Activated CD4-positive, alpha-beta memory T cell treated with anti-CD3 and anti-CD28 coated beads for 36 hours (primary cell): ENCODE measurements around the gene SLC38A10. TPM values are rescaled to one million over a fixed set of nuclear protein-coding genes. Genes with fewer than 3 reads are reported as not detected.

ENCODE experiments used
- CTCF ChIA-PET: fragments of 350-600 bp; sonication (Branson Sonifier 250); formaldehyde crosslinking; loops from one replicate; lab custom pipeline; 2021; ENCODE audit warnings: antibody characterized with exemption, inconsistent platforms; lab: Charles Lee
- POLR2A ChIA-PET: fragments of 350-600 bp; sonication (Branson Sonifier 250); formaldehyde crosslinking; loops from one replicate; lab custom pipeline; 2021; ENCODE audit warnings: antibody characterized with exemption; lab: Charles Lee
- DNase-seq: peaks from one replicate; pipeline ENCODE4 v3.0.0-alpha.2; 2020
- H3K27ac Mint-ChIP-seq: one replicate; pipeline ENCODE4 v1.8.0; 2021; ENCODE audit warnings: mixed read lengths
- H3K27me3 Mint-ChIP-seq: one replicate; pipeline ENCODE4 v1.8.0; 2021; ENCODE audit warnings: mixed read lengths
- H3K36me3 Mint-ChIP-seq: one replicate; pipeline ENCODE4 v1.8.0; 2021; ENCODE audit warnings: mixed read lengths
- H3K4me1 Mint-ChIP-seq: one replicate; pipeline ENCODE4 v1.8.0; 2021; ENCODE audit warnings: low read depth, mixed read lengths
- H3K4me3 Mint-ChIP-seq: one replicate; pipeline ENCODE4 v1.8.0; 2021; ENCODE audit warnings: mild to moderate bottlenecking, mixed read lengths
- H3K9me3 Mint-ChIP-seq: one replicate; pipeline ENCODE4 v1.8.0; 2021; ENCODE audit warnings: mixed read lengths
- intact Hi-C: fragments of 100-400 bp; cut with micrococcal nuclease; formaldehyde crosslinking; loops from one replicate; pipeline ENCODE4 v1.15.1; 2023
- total RNA-seq, 2 experiments: library from RNA; stranded (reverse); gene quantifications; one replicate each; pipeline ENCODE4 v1.2.3, GENCODE V29; 2021

Gene SLC38A10
- total RNA-seq, 2 experiments from 2014 or later, result 60.7 to 60.9 TPM

- Mint-ChIP-seq H3K4me3 (peak overlapping the region; percentile 96), H3K4me1 (peaks cover 32% of the 10 kb centered on the region), H3K9me3 (no peaks in the 10 kb centered on the region), H3K27ac (peak overlapping the region; percentile 92), H3K27me3 (no peaks in the 10 kb centered on the region), H3K36me3 (peaks cover 8% of the 10 kb centered on the region)
- CTCF ChIA-PET, result interaction anchor here (0.7 to 2.0 kb wide), 6 partner anchors 17 to 349 kb away, joined by 3 to 9 read pairs (median 4); partner anchors contain the start of gene CEP131
- intact Hi-C loops, result loop anchor here (1.0 kb wide), 1 partner anchor 17 kb away; no protein-coding TSS in a partner anchor
- DNase-seq, result peak; percentile 64
- POLR2A ChIA-PET, result interaction anchor here (0.8 to 2.4 kb wide), 6 partner anchors 10 to 216 kb away, joined by 3 to 16 read pairs (median 4); partner anchors contain the start of gene CEP131
Observed at GRCh38 chr17:81239714-81240555, 55.2 kb downstream of the SLC38A10 start.

- H3K9me3 Mint-ChIP-seq, result no peaks in the 10 kb centered on the region
- peaks cover 8% of the 10 kb centered on the region for H3K36me3 Mint-ChIP-seq
- peak within 1 kb of the TSS; percentile 92 for H3K27ac Mint-ChIP-seq
- peak within 1 kb of the TSS; percentile 96 for H3K4me3 Mint-ChIP-seq
- H3K4me1 Mint-ChIP-seq, result peaks cover 28% of the 10 kb centered on the region
- DNase-seq, result peak; percentile 98
- H3K27me3 Mint-ChIP-seq, result no peaks in the 10 kb centered on the region
- intact Hi-C loops, result loop anchor here (1.0 kb wide), 1 partner anchor 16 kb away; no protein-coding TSS in a partner anchor
- ChIA-PET POLR2A (interaction anchor here (0.7 to 2.4 kb wide), 10 partner anchors 8 to 215 kb away, joined by 3 to 16 read pairs (median 4); partner anchors contain the start of genes CEP131 and SLC38A10), CTCF (interaction anchor here (0.7 to 2.0 kb wide), 5 partner anchors 16 to 350 kb away, joined by 3 to 9 read pairs (median 5); partner anchors contain the start of genes CEP131 and SLC38A10)
Observed at GRCh38 chr17:81238815-81239713, 56.0 kb downstream of the SLC38A10 start, which contains the start of the genes NDUFAF8 and TEPSIN. NDUFAF8 (plus strand) TSS chr17:81239318; CDS start chr17:81239364, 46 bp downstream. TEPSIN (minus strand) TSS chr17:81239055; CDS start chr17:81239033, 22 bp downstream.

- Mint-ChIP-seq H3K4me3 (peak overlapping the region; percentile 73), H3K27ac (no peak overlapping the region), H3K4me1 (peaks cover 28% of the 10 kb centered on the region), H3K36me3 (peaks cover 8% of the 10 kb centered on the region), H3K9me3 (no peaks in the 10 kb centered on the region), H3K27me3 (no peaks in the 10 kb centered on the region)
- ChIA-PET POLR2A (interaction anchor here (0.7 to 2.4 kb wide), 9 partner anchors 9 to 214 kb away, joined by 3 to 16 read pairs (median 4); partner anchors contain the start of genes CEP131 and SLC38A10), CTCF (interaction anchor here (1.5 to 2.0 kb wide), 3 partner anchors 16 to 246 kb away, joined by 5 to 9 read pairs (median 6); partner anchors contain the start of genes CEP131 and SLC38A10)
- no peak for DNase-seq
- intact Hi-C loops, result no loop called here
Observed at GRCh38 chr17:81238490-81238814, 56.7 kb downstream of the SLC38A10 start.

- Mint-ChIP-seq H3K27ac (no peak overlapping the region), H3K4me3 (peak overlapping the region; percentile 73), H3K9me3 (no peaks in the 10 kb centered on the region), H3K27me3 (no peaks in the 10 kb centered on the region), H3K36me3 (peaks cover 8% of the 10 kb centered on the region), H3K4me1 (peaks cover 28% of the 10 kb centered on the region)
- ChIA-PET CTCF (interaction anchor here (1.6 to 2.0 kb wide), 2 partner anchors 57 to 247 kb away, joined by 5 to 9 read pairs; partner anchors contain the start of gene SLC38A10), POLR2A (interaction anchor here (1.0 to 2.4 kb wide), 5 partner anchors 9 to 94 kb away, joined by 3 to 16 read pairs (median 5); partner anchors contain the start of genes CEP131 and SLC38A10)
- DNase-seq, result no peak
- intact Hi-C loops, result no loop called here
Observed at GRCh38 chr17:81237591-81238489, 57.3 kb downstream of the SLC38A10 start.

GRCh38 chr17:81236784-81237183 is 58.3 kb downstream of the SLC38A10 start:
- no peak for DNase-seq
- CTCF ChIA-PET, result no interaction called here
- Mint-ChIP-seq H3K4me3 (no peak overlapping the region), H3K27ac (no peak overlapping the region), H3K36me3 (peaks cover 8% of the 10 kb centered on the region), H3K9me3 (no peaks in the 10 kb centered on the region), H3K4me1 (peaks cover 24% of the 10 kb centered on the region), H3K27me3 (no peaks in the 10 kb centered on the region)
- POLR2A ChIA-PET, result no interaction called here
- intact Hi-C loops, result no loop called here

GRCh38 chr17:81235822-81236740 is 59.0 kb downstream of the SLC38A10 start:
- Mint-ChIP-seq H3K4me3 (no peak overlapping the region), H3K9me3 (no peaks in the 10 kb centered on the region), H3K36me3 (peaks cover 7% of the 10 kb centered on the region), H3K27me3 (no peaks in the 10 kb centered on the region), H3K27ac (no peak overlapping the region), H3K4me1 (peaks cover 18% of the 10 kb centered on the region)
- DNase-seq, result no peak
- intact Hi-C loops, result no loop called here
- POLR2A ChIA-PET, result no interaction called here
- CTCF ChIA-PET, result interaction anchor here (1.0 kb wide), 1 partner anchor 13 kb away, joined by 3 read pairs; the partner anchor contains the start of gene CEP131

- CTCF ChIA-PET, result interaction anchor here (1.0 kb wide), 1 partner anchor 12 kb away, joined by 3 read pairs; the partner anchor contains the start of gene CEP131
- no peak overlapping the region for H3K27ac Mint-ChIP-seq
- no peak for DNase-seq
- peaks cover 10% of the 10 kb centered on the region for H3K36me3 Mint-ChIP-seq
- POLR2A ChIA-PET, result no interaction called here
- no peaks in the 10 kb centered on the region for H3K27me3 Mint-ChIP-seq
- peaks cover 13% of the 10 kb centered on the region for H3K4me1 Mint-ChIP-seq
- no peaks in the 10 kb centered on the region for H3K9me3 Mint-ChIP-seq
- H3K4me3 Mint-ChIP-seq, result no peak overlapping the region
- intact Hi-C loops, result no loop called here
Observed at GRCh38 chr17:81234940-81235821, 59.9 kb downstream of the SLC38A10 start.

GRCh38 chr17:81234506-81234855 is 60.6 kb downstream of the SLC38A10 start:
- no peak overlapping the region for H3K27ac Mint-ChIP-seq
- no peaks in the 10 kb centered on the region for H3K27me3 Mint-ChIP-seq
- peaks cover 11% of the 10 kb centered on the region for H3K4me1 Mint-ChIP-seq
- H3K9me3 Mint-ChIP-seq, result no peaks in the 10 kb centered on the region
- H3K4me3 Mint-ChIP-seq, result no peak overlapping the region
- peaks cover 15% of the 10 kb centered on the region for H3K36me3 Mint-ChIP-seq
- ChIA-PET CTCF (no interaction called here), POLR2A (no interaction called here)
- intact Hi-C loops, result no loop called here
- no peak for DNase-seq

GRCh38 chr17:81233811-81234505 is 61.1 kb downstream of the SLC38A10 start:
- intact Hi-C loops, result no loop called here
- H3K27ac Mint-ChIP-seq, result no peak overlapping the region
- ChIA-PET POLR2A (no interaction called here), CTCF (no interaction called here)
- no peak for DNase-seq
- no peaks in the 10 kb centered on the region for H3K9me3 Mint-ChIP-seq
- H3K4me3 Mint-ChIP-seq, result no peak overlapping the region
- H3K27me3 Mint-ChIP-seq, result no peaks in the 10 kb centered on the region
- H3K4me1 Mint-ChIP-seq, result peaks cover 11% of the 10 kb centered on the region
- peaks cover 14% of the 10 kb centered on the region for H3K36me3 Mint-ChIP-seq
